Heart left ventricle (tissue), 16 donors: ENCODE results near the gene PRKAR1B. TPM values are rescaled to one million over a fixed set of nuclear protein-coding genes. Genes with fewer than 3 reads are reported as not detected.

ENCODE experiments used
- ATAC-seq, 4 donors: fragments of 200-7000 bp; cut with Tn5 transposase; one replicate each; pipeline ENCODE4 v1.9.1; 2020 to 2022; ENCODE audit warnings: moderate library complexity in 4 of 4, mild to moderate bottlenecking in 3 of 4, moderate number of reproducible peaks in 1 of 4
- DNase-seq, 5 donors: peaks; one replicate each; pipeline ENCODE4 v3.0.0-alpha.2; 2020
- H3K27ac ChIP-seq, 12 donors: fragments of 200-600 bp; sonication (generic) in 4 of 12; one replicate each; pipeline versions ENCODE4 v1.5.0 to v1.8.0; 2016 to 2022; ENCODE audit warnings: mild to moderate bottlenecking in 2 of 12
- H3K27me3 ChIP-seq, 9 donors: fragments of 200-600 bp; sonication (generic) in 2 of 9; one replicate each; pipeline versions ENCODE4 v1.5.1 to v1.8.0; 2016 to 2022; ENCODE audit warnings: mild to moderate bottlenecking in 3 of 9
- H3K36me3 ChIP-seq, 9 donors: fragments of 200-600 bp; sonication (generic) in 2 of 9; one replicate each; pipeline versions ENCODE4 v1.5.0 to v1.8.0; 2018 to 2022; ENCODE audit warnings: mild to moderate bottlenecking in 2 of 9
- H3K4me1 ChIP-seq, 12 donors: fragments of 200-600 bp; sonication (generic) in 4 of 12; one replicate each; pipeline versions ENCODE4 v1.5.0 to v1.8.0; 2016 to 2022; ENCODE audit warnings: mild to moderate bottlenecking in 3 of 12
- H3K4me3 ChIP-seq, 12 donors: fragments of 200-600 bp; sonication (generic) in 4 of 12; one replicate each; pipeline versions ENCODE4 v1.5.0 to v1.8.0; 2017 to 2022; ENCODE audit warnings: mild to moderate bottlenecking in 9 of 12, moderate library complexity in 4 of 12
- H3K9me3 ChIP-seq, 12 donors: fragments of 200-600 bp; sonication (generic) in 4 of 12; one replicate each; pipeline versions ENCODE4 v1.5.0 to v1.8.0; 2016 to 2022; ENCODE audit warnings: mild to moderate bottlenecking in 1 of 12
- POLR2A ChIP-seq, 2 donors: fragments of 450-650 bp; IDR thresholded peaks; one replicate each; pipeline ENCODE4 v1.6.1; 2017; ENCODE audit warnings: antibody characterized with exemption in 2 of 2, mild to moderate bottlenecking in 2 of 2, moderate library complexity in 2 of 2
- WGBS, 4 donors: extraction: QIAGEN DNeasy Blood & Tissue Kit in 2 of 4; methylation state at CpG; one replicate each; pipeline versions ENCODE4 v1.1.5 to v1.1.7; 2013 to 2018; 5-methylcytosine and 5-hydroxymethylcytosine counted together
- intact Hi-C, 10 donors: fragments of 100-400 bp; cut with DNase I; formaldehyde crosslinking; loops; one replicate each; pipeline versions ENCODE4 v1.11.1 to v1.14.2; 2022
- polyA plus RNA-seq, 2 donors: library from polyadenylated mRNA; stranded (reverse); fragments of 200-250 nt; gene quantifications; one replicate each; pipeline ENCODE4 v1.2.3, GENCODE V29; 2013
- total RNA-seq, 9 donors: library from RNA; depleted of rRNA in 2 of 9; stranded (reverse); fragments of >200 nt in 2 of 9; fragmentation: NEBNext Ultra II Directional in 3 of 9; extraction: Animal tissue kit (Norgen Biotek cat#: 25700) in 3 of 9; gene quantifications; one replicate each; pipeline versions ENCODE4 v1.1.0 to v1.2.4, GENCODE V29; 2016 to 2023
- TF ChIP-seq, protein P1 (sequence below), 12 donors: fragments of 200-600 bp; sonication (generic) in 4 of 12; IDR thresholded peaks; one replicate each; pipeline versions ENCODE4 v1.5.0 to v1.8.0; 2018 to 2022; ENCODE audit warnings: antibody characterized with exemption in 12 of 12, mild to moderate bottlenecking in 5 of 12
- donor health status: ischemic (EF 13 %, LVEDD 7.1; RV severe dilation, severe dysfunction).
- donor health status: healthy with polysubstance abuse.
- donor health status: DM: no; HTN: yes; CAD: no.
- donor health status: DM: no; HTN: no; CAD: no.
- donor health status: ischemic (EF 25% LVEDD 6.9; RV normal size, moderate dysfunction).
- donor health status: ischemic (EF 25% LVEDD 5.7; RV mildly dilated, moderate dysfunction).
- donor health status: healthy.
- donor health status: DM: yes; HTN: yes; CAD: no.
- donor health status: ischemic (EF 35%, LVEDD 5.7; RV mildly dilated, moderate dysfunction).
- donor health status: nonischemic (EF 11% LVEDD 7.7; RV severe dilation, severe dysfunction).
- donor health status: DM: yes; HTN: yes; CAD: no.
- donor health status: PGD.
- donor health status: ischemic (EF 29% LVEDD 5.4; RV normal size, mild dysfunction).
- donor health status: nonischemic (EF 23%, LVEDD 6.1; RV moderate dilation, normal function).

Gene PRKAR1B
- total and polyA plus RNA-seq, 11 donors: 4.1 to 22.2 (median 17.9) TPM

DNA sequence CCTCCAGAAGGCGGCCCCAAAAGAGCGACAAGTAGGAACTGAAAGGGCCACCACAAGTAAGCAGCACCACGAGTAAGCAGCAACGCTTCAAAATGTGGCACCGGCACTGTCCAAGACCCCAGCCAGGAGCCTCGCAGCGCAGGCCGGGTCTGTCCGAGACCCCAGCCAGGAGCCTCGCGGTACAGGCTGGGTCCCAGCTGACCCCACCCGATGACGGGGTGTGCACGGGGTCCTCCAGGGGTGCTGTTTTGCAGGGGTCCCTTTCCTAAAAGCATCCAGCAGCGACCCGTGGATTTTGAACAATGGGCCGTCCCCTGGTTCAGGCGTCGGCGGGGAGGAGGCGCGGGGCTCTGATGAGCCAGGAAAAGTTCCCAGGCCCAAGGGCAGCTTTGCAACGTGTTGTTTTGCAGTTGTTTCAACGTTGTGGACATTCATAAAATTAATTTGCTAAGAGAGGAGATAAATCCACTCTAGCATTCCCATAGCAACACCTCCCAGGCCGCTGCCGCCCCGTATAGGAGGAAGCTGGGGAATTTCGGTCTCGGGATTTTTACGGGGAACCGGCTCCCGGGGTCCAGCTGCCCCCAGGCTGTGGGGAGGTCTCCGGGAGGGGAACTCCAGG lies 155.9 kb downstream of the PRKAR1B start:
- peak in 1 of 5 donors; percentile 21 for DNase-seq
- no peak overlapping the region for H3K4me3 ChIP-seq

DNA sequence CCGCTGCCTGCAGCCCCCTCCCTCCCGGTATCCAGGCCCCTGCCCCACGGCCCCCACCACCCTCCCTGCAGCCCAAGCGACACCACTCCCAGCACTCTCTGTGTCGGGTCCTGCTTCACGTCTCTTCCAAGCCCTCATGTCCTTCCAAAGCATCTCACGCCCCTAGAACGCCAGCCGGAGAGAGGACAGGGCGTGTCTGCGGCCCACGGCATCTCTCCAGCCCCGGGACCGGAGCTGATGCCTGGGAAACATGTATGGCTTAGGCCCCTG lies 156.3 kb downstream of the PRKAR1B start:
- no peak overlapping the region for H3K27ac ChIP-seq
- no peaks in the 10 kb centered on the region for H3K36me3 ChIP-seq
- intact Hi-C loops: no loop called here
- no peaks in the 10 kb centered on the region for H3K9me3 ChIP-seq
- 91 to 95% (median 93%) methylated on average over 14 of the region's 14 CpGs for WGBS, 4 donors
- H3K4me1 ChIP-seq: peaks cover 0 to 35% (median 16%) of the 10 kb centered on the region in 12 donors
- DNase-seq (no peak), ATAC-seq (no peak)
- TF ChIP-seq POLR2A (IDR thresholded peaks at IDR 0.05): no peak
- TF ChIP-seq, protein P1, sequence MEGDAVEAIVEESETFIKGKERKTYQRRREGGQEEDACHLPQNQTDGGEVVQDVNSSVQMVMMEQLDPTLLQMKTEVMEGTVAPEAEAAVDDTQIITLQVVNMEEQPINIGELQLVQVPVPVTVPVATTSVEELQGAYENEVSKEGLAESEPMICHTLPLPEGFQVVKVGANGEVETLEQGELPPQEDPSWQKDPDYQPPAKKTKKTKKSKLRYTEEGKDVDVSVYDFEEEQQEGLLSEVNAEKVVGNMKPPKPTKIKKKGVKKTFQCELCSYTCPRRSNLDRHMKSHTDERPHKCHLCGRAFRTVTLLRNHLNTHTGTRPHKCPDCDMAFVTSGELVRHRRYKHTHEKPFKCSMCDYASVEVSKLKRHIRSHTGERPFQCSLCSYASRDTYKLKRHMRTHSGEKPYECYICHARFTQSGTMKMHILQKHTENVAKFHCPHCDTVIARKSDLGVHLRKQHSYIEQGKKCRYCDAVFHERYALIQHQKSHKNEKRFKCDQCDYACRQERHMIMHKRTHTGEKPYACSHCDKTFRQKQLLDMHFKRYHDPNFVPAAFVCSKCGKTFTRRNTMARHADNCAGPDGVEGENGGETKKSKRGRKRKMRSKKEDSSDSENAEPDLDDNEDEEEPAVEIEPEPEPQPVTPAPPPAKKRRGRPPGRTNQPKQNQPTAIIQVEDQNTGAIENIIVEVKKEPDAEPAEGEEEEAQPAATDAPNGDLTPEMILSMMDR (IDR thresholded peaks at IDR 0.05): no peak
- no peak overlapping the region for H3K4me3 ChIP-seq
- H3K27me3 ChIP-seq: no peaks in the 10 kb centered on the region

More for the DNA sequence above, 155.9 kb downstream of the PRKAR1B start:
- H3K4me1 ChIP-seq: peaks cover 0 to 35% (median 16%) of the 10 kb centered on the region in 12 donors
- no peak for ATAC-seq
- no peaks in the 10 kb centered on the region for H3K9me3 ChIP-seq
- intact Hi-C loops: no loop called here
- no peak overlapping the region for H3K27ac ChIP-seq
- H3K36me3 ChIP-seq: no peaks in the 10 kb centered on the region
- 93 to 96% (median 94%) methylated on average over 29 to 33 of the region's 33 CpGs for WGBS, 4 donors
- H3K27me3 ChIP-seq: no peaks in the 10 kb centered on the region
- no peak for TF ChIP-seq POLR2A (IDR thresholded peaks at IDR 0.05)
- TF ChIP-seq, protein P1 (IDR thresholded peaks at IDR 0.05): no peak

DNA sequence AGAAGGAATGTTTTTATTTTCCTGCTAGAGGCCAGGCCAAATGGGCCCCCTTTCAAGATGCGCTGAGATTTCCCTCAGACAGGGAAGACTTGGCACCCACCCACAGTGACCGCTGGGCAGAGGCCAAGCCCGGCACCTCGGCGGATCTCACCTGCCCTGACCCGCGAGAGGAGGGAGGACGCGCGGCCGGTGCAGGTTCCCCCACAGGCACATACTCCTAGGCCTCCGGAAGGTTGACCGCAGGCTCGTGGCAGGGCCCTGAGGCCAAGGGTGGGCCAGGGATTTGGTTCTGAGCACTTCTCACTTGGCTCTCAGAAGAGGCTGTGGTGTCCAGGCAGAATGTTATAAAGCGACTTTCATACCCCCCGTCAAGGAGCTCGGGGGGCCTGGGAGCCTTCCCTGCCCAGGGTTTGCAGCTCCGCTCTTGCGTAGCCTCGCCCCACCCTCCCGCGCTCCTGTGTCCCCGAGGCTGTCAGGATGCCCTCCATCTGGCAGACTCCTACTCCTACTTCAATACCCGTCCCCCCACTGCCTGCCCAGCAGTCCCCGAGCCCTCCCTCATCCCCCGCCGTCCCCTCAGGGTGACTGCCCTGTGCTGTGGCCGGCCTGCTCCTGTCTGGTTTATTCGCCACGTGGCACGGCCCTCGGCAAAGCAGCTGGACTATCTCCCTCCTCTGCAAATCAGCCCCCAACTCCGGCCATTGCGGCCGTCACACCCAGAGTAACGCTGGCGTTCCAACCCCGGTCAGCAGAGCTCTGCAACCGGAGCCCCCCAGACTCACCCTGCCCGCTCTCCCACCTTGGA lies 156.9 kb downstream of the PRKAR1B start:
- ATAC-seq: no peak
- peak in 1 of 5 donors; percentile 26 for DNase-seq
- H3K4me1 ChIP-seq: peaks cover 0 to 37% (median 17%) of the 10 kb centered on the region in 12 donors
- 94 to 96% (median 95%) methylated on average over 40 of the region's 40 CpGs for WGBS, 4 donors
- H3K27me3 ChIP-seq: no peaks in the 10 kb centered on the region
- no peak for TF ChIP-seq POLR2A (IDR thresholded peaks at IDR 0.05)
- H3K4me3 ChIP-seq: no peak overlapping the region
- peak overlapping the region in 2 of 12 donors; percentile 24 to 74 for H3K27ac ChIP-seq
- H3K36me3 ChIP-seq: no peaks in the 10 kb centered on the region
- intact Hi-C loops: no loop called here
- H3K9me3 ChIP-seq: no peaks in the 10 kb centered on the region

DNA sequence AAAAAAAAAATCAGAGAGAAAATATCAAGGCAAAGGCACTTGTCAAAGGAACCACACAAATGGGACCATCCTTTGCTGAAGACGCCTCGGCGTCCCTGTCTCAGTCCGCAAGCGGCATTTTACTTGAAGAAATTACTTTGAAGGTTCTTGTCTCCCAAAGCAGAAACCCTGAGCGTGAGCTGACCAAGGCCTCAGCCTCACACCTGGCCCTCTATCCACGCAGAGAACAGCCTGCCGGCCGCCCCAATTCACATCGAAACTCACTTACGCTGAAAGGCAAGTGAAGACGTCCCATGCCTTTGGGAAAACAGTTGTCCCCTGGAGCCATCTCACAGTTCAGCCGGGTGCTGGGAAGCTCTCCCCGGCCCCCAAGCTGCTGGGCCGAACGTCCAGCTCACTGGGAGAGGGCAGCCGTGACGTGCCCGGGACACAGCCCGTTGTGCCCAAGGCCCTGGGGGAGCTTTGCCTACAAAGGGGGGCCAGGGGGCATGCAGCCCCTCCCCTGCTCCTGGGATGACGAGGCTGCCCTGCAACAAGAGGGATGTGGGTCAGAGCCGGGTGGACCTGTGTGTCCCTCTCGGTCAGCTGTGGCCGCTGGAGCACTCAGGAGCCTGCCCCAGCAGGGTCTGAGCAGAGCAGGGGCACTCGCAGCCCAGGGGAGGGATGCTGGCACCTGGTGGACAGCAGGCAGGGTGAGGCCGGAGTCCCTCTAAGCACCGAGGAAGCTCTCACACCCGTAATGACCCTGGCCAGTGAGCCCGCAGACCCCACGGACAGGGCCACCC lies 157.8 kb downstream of the PRKAR1B start:
- Histone ChIP-seq H3K4me3 (no peak overlapping the region), H3K27me3 (no peaks in the 10 kb centered on the region), H3K36me3 (no peaks in the 10 kb centered on the region), H3K4me1 (peaks cover 0 to 41% (median 19%) of the 10 kb centered on the region in 12 donors), H3K27ac (peak overlapping the region in 8 of 12 donors; percentile 23 to 83 (median 62)), H3K9me3 (no peaks in the 10 kb centered on the region)
- intact Hi-C loops: no loop called here
- no peak for TF ChIP-seq POLR2A (IDR thresholded peaks at IDR 0.05)
- ATAC-seq: no peak
- WGBS, 4 donors: 84 to 94% (median 89%) methylated on average over 19 to 30 of the region's 30 CpGs
- DNase-seq: peak in 1 of 5 donors; percentile 22
